GM12864 (cell line): ENCODE measurements around the gene EIF4E2.
"Not testable (repeated sequence)": the region's sequence is repeated elsewhere in the genome, so short reads cannot be mapped to it uniquely, and the experiment has no call there.

Source experiments
- DNase-seq: peaks from one replicate; pipeline ENCODE4 v3.0.0-alpha.2; 2011; ENCODE audit warnings: low read depth
- H3K4me3 ChIP-seq: 2 replicates; pipeline ENCODE4 v1.5.1; 2011; ENCODE audit warnings: mild to moderate bottlenecking, low read depth, low read length, control low read depth
- TF ChIP-seq, protein P1 (sequence below): IDR thresholded peaks from 2 replicates; pipeline ENCODE4 v1.5.1; 2011; ENCODE audit warnings: low read depth, mild to moderate bottlenecking, moderate library complexity, low read length, control low read depth, inconsistent platforms; ENCODE audit errors: missing control alignments

The EIF4E2 gene

DNA sequence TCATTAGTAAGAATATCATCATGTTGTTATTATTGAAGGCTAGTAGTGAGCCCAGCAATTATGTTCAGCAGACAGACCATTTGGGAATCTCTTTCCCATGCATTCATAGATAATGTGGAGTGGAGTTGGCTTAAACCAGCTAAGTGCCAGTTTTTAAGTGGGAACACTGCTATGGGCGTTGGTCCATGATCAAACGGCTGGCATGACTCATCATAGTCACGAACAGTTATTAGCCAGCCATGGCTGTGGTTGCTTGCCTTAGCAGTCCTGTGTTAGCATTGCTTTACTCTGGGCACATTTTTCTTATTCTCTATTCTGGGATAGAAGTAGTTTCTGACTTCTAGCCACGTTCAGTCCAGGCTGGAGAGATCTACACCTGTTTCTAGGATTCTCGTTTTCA is 17.7 kb downstream of the EIF4E2 start:
- no peak overlapping the region for H3K4me3 ChIP-seq
- TF ChIP-seq, protein P1, sequence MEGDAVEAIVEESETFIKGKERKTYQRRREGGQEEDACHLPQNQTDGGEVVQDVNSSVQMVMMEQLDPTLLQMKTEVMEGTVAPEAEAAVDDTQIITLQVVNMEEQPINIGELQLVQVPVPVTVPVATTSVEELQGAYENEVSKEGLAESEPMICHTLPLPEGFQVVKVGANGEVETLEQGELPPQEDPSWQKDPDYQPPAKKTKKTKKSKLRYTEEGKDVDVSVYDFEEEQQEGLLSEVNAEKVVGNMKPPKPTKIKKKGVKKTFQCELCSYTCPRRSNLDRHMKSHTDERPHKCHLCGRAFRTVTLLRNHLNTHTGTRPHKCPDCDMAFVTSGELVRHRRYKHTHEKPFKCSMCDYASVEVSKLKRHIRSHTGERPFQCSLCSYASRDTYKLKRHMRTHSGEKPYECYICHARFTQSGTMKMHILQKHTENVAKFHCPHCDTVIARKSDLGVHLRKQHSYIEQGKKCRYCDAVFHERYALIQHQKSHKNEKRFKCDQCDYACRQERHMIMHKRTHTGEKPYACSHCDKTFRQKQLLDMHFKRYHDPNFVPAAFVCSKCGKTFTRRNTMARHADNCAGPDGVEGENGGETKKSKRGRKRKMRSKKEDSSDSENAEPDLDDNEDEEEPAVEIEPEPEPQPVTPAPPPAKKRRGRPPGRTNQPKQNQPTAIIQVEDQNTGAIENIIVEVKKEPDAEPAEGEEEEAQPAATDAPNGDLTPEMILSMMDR, result no peak
- no peak for DNase-seq

DNA sequence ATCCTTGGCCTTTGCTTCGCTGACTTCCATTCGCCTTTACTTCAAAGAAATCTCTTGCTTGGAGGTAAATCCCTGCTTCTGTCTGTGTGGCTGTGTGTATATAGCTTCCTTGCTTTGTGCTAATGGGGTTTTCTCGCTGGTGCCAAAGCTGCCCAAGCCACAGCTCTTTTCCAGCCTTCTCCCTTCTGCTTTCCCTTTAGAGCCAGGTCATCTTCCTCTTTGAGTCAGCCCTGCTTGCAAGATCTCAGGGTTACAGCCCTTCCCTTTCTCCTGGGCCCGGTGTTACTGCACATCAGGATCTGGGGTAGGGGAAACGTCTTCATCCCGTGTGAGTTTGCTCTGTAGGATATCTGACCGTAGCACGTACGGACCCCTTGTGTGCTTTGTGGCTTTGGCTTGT is 19.1 kb downstream of the EIF4E2 start:
- no peak overlapping the region for H3K4me3 ChIP-seq
- TF ChIP-seq, protein P1, result no peak
- no peak for DNase-seq

DNA sequence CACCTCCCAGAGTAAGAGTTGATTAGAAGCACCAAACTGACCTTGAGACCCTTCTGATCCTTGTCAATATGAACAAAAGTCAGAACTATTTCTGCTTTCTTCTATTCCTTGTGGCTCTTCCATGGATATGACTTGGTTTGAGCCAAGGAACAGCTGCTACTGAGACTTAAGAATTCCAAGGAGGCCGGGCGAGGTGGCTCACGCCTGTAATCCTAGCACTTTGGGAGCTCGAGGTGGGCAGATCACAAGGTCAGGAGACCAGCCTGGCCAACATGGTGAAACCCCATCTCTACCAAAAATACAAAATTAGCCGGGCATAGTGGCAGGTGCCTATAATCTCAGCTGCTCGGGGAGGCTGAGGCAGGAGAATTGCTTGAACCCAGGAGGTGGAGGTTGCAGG is 20.0 kb downstream of the EIF4E2 start:
- not testable (repeated sequence) for H3K4me3 ChIP-seq, DNase-seq

DNA sequence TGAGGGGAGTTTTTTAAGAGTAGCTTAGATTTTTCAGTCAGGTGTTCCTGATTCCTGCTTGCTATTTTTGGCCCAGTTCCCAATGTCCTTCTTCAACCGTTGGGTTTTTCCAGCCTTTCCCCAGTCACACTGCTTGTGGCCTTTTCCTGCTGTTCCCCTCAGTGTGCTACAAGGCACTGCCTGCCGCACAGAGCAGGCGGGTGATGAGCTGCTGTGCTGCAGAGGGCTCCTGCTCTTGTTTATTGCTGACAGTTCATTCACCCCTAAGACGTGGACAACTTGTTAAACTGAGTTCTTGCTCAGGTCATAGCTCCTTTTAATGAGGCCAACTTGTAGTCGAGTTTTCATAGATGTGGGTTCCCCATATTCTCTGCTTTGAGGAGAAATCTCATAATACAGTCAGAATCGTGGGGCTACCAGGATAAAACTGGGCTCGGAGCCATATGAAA is 20.6 kb downstream of the EIF4E2 start:
- TF ChIP-seq, protein P1, result no peak
- no peak for DNase-seq
- no peak overlapping the region for H3K4me3 ChIP-seq

DNA sequence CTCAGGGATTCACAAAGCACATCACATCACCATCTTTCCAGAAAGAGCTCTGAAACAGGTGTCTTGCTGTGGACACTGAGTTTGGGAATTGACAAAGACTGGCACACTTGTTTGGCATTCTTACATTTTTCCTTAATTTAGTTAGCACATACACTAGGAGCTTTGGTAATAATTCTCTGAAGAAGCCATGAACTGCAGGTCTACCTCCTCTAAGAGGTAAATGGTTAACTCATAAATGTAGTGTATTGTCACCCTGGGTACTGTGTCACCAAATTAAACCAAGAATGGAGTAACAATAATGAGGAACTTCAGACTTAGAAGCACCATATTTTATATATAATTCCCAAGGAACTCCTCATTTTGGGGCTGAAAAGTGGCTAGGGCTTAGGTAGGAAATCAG is 22.6 kb downstream of the EIF4E2 start:
- TF ChIP-seq, protein P1, result no peak
- DNase-seq, result no peak
- no peak overlapping the region for H3K4me3 ChIP-seq

DNA sequence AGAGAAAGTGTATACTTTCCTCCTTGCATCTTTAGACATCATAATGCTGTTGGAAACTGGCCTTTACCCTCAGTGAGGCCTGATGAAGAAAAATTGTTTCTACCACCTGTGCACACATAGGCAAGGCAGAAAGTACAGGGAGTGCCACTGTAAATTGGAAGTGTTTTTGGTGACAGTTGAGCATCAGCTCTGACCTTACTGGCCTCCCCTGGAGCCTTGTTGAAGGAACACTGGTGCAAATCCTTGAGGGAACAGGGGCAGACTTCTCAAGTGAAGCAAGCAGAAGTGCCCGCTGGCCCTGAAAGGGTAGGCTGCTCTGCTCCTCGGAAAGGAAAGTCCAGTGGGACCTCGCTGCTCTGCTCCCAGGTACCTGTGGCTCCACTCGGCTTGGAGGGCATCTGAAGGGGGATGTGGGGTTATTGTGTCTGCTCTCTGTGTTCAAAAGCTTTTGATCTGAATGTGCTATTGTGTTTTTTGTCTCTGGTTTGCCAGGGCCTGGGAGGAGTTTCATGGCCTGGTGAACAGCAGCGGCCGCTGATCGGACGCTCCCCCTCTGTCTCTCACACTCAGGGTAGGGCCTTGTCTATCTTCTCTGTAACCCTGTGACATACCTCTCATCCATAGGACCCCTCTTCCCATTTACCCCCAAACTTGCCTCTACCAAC is 23.4 kb downstream of the EIF4E2 start:
- no peak for DNase-seq
- TF ChIP-seq, protein P1, result no peak
- H3K4me3 ChIP-seq, result no peak overlapping the region

DNA sequence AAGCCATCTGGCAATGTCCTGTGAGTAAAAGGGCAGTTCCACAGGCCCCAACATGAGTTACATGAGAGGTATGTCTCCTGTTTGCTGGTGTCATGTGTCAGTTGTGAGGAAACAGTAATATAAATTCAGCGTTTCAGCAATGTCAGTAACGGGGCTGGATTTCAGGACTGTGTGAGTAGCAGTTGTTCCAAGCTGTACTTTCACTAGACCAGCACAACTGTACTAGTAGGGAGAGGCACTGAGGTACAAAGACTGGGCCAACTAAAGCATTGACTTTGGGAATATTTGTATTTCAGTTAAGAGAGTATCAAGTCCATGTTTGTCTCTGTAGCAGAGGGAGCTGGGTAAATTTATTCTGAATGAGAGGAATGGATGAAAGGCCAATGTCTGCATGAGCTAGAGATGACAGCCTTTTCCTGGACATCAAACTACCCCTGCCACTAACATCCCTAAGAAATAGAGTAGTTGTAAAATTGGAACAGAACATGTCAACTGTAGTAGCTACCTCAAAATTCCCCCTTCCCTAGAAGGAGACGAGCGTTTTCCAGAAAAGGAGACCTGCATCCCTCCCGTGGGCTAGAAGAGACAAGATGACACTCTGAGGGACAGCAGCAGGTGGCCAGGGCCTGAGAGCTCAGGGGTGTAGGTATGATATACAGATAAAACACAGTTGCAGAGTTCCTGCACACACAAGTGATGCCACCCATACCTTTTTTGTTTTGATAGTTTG is 24.4 kb downstream of the EIF4E2 start:
- H3K4me3 ChIP-seq, result no peak overlapping the region
- TF ChIP-seq, protein P1, result no peak
- no peak for DNase-seq
